Measurements from ENCODE around the gene PIK3IP1.

DNA sequence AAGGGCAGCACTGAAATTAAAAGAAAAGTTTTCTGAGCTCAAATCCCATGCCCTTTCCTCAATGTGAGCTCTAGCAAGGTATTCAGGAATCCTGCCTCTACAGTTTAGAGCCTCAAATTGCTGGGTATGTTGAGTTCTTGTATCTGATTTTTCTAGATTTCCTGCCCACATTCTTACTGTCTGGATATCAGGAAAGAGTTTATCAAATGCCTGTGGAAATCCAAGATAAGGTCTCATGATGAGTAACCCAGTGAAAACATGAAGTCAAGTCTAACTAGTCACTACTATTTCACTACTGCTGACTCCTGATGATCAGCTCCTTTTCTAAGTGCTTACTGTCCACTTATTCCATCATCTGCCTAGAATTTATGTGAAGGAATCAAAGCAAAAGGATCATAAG lies 50.4 kb downstream of the PIK3IP1 start:
- TF ChIP-seq CTCF (IDR thresholded peaks at IDR 0.05) (no peak), POLR2A (IDR thresholded peaks at IDR 0.05) (no peak)
